Fibroblast of gingiva (primary cell): Measurements from ENCODE around the gene GLCCI1.
"Not testable (repeated sequence)": the region's sequence is repeated elsewhere in the genome, so short reads cannot be mapped to it uniquely, and the experiment has no call there.

Experiments
- DNase-seq: peaks from one replicate; pipeline ENCODE4 v3.0.0-alpha.2; 2011; ENCODE audit warnings: low read depth

The GLCCI1 gene

DNA sequence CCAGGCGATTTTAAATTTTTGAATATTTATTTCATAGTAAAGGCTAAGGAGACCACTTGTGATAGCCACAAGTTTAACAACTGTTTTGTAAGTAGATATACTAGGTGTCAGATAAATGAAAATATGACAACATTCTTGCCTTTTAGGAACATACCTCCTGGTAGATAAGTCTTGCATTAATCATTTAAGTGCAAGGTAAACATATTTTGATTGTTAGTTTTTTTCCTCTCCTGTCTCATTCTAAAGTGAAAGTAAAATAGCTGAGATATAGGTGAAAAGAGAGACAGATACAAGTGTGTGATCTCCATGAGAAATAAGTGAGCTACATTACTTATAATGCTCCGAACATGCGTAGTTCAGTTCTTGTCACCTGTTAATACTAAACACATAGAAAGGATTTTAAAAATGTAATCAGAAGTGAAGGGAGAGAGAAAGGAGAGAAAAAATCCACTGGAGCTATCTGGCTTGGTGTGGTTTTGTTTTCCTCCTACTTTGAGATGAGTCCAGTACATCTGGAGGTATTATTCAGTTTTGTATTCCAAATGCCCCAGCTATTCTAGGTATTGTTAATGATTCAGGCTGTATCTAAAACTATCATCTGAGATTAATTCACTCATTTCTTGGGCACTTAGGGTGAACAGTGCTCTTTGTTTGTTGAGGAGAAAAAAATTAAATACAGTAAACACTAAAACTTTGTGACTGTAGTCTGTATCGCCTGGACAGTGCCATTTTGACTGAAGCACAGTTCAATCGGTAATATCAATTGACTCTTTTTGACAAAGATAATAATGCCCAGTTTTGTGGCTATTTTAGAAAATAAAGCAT, 21.2 kb downstream of the GLCCI1 start:
- DNase-seq, result no peak

DNA sequence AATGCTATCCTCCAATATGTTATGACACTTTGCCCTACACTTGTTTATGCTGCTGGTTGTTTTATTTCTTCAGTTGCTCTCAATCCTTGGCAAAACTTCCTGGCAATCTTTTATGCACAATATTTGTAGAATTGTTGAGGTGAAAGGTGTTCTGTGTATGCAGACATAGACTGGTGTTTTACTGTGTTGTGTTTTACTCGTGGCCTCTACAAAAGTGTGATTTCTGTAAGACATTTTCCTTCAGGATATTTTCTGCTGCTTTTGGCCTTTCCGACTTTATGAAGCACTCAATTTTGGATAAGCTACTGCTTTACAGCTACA, 21.8 kb downstream of the GLCCI1 start:
- DNase-seq, result no peak

DNA sequence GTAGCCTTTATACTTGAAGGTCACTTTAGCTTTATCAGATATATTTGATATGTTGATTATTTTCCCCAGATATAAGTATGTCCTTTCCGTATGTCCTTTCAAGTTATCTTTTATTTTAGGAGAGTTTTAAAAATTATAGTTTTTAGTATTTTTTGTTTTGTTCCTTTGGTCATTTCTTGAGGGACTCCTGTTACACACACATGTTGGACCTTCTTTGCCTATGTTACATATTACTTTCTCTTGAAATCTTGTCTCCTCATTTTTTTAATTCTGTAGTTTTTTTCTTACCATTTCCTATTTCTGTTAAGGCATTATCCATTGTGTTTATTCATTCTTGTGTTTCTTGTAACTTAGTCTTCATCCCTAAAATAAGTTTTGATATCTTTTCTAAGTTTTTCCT, 23.9 kb downstream of the GLCCI1 start:
- peak; percentile 7 for DNase-seq

DNA sequence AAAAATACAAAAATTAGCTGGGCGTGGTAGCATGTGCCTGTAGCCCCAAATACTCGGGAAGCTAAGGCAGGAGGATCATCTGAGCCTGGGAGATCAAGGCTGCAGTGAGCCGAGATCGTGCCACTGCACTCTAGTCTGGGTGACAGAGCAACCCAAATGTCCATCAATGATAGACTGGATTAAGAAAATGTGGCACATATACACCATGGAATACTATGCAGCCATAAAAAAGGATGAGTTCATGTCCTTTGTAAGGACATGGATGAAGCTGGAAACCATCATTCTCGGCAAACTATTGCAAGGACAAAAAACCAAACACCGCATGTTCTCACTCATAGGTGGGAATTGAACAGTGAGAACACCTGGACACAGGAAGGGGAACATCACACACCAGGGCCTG, 26.8 kb downstream of the GLCCI1 start:
- not testable (repeated sequence) for DNase-seq

DNA sequence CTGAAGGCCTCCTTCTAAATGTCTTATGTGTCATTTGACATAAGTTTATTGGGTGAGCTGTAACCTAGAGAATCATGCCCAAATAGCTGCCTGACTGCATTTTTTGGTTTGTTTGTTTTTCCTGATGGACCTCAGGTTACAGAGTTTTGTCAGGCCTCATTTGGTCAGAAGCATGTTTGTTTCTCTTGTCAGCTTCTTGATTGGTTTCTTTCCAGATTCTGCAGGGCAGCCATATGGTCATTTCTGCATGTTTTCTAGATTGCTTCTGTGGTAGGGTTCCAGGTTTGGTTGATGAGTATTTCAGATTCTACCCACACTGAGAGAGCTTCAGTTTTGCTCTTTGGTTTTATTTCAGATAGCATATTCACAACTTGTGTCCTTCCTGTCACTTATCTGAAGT, 28.0 kb downstream of the GLCCI1 start:
- peak; percentile 67 for DNase-seq

DNA sequence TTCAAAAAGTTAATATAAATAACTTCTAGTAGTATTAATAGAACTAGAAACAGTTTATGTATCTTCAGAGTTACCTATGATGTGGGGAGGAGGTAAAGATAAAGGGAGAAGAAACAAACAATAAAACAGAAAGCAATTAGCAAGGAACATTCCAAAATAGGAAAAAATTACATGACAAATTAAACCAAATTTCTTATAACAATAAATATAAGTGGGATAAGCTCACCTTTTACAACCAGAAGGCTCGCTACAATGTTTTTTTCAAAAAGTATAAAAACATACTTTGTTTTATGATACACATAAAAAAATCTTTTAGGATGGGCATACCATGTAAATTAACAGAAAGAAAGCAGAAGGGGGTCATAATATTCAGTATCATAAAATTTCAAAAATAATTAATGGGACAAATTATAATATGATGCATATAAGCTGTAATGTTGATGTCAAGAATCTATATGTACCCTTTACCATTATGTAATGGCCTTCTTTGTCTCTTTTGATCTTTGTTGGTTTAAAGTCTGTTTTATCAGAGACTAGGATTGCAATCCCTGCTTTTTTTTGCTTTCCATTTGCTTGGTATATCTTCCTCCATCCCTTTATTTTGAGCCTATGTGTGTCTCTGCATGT, 31.8 kb downstream of the GLCCI1 start:
- no peak for DNase-seq

DNA sequence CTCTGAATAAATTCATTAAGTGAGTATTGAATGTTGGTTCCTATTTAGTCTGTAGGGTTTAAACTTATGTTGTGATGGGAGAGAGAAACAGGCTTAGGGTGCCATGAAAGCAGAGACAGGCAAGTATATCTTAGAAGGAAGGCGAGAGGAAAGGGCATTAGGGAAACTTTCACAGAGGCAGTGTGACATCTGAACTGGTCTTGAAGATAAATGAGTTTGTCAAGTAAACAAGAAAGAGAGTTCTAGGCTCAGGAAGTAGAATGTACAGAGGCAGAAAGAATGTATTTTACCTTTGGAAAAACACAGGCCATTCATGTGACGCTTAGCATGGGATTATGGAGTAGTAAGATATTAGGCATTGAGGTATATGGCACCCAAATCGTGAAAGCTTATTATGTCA, 34.5 kb downstream of the GLCCI1 start:
- no peak for DNase-seq

DNA sequence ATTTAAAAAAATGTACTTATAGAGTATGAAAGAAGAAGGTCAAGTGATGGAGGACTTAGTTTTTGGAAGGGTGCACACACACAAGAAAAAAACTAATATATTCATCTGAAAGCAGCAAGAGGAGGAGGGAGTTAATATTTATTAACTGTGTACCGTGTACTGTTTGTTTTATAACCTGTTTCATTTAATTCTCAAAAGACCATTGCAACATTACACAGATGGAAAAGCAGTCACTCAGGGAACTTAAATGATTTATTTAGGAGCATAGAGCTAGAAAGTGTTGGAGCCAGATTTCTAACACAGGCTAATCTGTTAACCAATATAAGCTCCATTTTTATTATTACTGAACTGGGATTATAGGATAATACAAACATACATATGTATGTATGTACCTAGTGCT, 36.7 kb downstream of the GLCCI1 start:
- DNase-seq, result no peak

DNA sequence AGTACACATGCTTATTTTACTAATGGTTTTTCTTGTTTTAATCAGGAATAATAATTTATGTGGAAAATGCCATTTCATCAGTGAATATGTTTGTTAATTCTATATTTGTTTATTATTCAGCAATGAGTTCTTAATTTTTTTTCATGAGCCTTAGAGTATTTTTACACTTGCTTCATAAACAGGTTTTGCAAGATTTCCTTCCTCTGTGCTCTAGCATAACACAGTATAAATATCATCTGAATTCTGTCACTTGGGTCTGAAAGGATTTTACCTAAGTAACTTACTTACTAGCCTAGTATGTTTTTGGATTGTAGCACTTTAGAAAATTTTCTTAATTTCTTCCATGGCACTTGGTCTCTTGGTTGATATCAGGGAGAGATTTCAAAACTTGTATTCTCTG, 45.8 kb downstream of the GLCCI1 start:
- DNase-seq, result no peak

DNA sequence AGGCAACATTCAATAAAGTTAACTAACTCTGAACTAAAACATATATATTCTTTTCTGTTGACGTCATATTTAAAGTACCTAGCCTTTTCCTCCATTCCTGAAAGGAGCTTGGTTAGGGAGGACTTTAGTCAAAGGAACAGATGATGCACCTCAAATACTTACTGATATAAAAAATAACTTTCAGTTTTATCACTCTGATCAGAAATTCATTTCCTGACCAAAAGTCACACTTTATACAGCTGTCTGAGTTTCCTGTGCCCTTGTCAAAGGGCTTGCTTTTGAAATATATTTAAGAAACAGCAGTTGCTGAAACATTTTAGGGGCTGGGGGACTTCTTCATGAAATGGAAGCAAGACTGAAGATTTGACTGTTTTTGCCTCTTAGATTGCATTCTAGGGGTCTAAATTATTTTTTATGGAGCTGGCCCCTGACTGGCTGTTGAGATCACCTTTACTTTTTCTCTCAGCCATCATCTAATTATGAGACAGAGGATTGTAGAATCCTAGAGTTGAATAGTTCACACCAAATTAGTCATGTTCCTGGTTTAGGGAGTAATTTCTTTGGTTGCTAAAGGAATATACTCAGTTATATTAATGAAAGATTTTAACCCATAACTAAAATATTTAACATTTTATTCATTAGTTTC, 46.6 kb downstream of the GLCCI1 start:
- no peak for DNase-seq

DNA sequence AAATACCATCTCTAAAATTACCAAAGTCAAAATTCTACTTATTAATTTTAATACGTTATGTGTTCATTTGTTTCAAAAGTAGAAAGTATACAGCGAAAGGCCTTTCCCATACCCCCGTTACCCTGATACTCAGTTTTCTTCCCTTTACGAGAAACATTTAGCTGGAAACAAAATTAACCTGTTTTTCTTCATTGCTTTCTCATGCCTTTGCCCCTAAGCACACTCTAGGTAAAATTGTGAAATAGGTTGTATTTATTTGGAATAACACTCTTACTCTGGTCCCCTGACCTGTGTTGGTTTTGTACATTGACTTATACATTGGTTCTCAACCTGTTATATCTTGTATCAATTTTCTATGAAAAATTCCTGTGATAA, 47.1 kb downstream of the GLCCI1 start:
- DNase-seq, result no peak

DNA sequence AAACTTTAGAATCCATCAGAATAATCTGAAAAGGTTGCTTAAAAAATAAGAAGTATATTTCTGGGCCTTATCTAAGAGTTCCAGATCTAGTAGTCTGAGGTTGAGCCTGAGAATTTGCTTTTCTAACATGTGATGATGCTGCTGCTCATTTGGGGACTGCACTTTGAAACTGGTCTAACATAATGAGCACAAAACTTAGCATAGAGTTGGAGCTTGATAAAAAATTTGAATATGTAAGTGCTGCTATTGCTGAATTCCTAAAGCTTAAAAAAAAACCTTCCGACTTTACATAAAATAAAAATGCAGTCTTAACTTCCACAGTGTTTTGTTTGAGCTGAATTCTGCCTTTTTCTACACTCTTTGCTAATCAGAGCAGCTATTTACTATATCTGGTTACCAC, 48.8 kb downstream of the GLCCI1 start:
- DNase-seq, result no peak

DNA sequence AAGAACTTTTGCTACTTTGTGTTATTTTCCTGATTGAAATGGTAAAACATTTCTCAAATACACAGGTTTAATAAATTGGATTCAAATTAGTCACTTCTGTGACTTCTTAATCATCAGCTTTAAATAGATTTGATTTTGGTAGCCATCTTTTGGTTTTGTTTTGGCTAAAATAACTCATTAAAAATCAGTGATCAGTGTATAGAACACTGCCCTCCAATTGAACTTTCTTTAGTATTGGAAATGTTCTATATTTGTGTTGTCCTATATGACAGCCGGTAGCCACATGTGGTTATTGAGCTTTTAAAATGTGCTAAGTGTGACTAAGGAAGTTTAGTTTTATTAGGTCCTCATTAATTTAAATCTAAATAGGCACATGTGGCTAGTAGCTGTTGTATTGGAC, 50.4 kb downstream of the GLCCI1 start:
- no peak for DNase-seq

DNA sequence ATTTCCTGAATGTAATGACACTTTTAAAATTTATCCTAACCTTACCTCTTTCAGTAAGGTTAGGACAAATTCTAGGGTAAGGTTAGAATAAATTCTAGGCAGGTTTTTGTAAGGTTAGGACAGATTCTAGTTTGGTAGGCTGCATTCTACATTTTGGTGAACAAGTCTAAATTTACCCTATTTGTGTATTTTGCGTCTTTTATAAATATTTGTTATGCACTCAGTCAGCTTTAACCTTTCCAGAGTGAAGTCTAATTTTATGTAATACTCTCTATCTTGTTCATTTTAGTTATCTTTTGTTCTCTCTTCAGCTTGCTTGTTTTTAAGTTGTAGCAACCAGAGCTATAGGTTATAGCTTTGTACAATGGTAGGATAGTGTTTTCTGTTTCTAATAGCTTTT, 54.0 kb downstream of the GLCCI1 start:
- no peak for DNase-seq

DNA sequence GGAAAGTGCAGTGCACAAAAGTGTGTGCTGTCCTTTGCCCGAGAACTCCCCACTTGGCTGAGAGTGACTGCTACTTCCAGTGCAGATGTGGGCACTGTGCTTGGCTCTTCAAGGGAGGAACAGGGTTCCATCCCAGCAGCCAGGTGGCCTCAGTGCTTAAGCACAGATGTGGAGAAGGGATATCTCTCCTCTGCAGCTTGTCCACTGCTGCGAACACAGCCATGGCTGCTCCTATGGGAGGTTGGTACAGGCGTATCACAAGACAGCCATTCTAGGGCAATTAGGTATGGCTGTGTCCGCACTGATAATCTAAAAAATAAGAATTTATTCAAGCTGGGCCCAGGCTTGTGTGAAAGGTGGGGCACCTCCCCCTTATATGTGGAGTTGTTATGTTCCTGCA, 66.6 kb downstream of the GLCCI1 start:
- DNase-seq, result no peak

DNA sequence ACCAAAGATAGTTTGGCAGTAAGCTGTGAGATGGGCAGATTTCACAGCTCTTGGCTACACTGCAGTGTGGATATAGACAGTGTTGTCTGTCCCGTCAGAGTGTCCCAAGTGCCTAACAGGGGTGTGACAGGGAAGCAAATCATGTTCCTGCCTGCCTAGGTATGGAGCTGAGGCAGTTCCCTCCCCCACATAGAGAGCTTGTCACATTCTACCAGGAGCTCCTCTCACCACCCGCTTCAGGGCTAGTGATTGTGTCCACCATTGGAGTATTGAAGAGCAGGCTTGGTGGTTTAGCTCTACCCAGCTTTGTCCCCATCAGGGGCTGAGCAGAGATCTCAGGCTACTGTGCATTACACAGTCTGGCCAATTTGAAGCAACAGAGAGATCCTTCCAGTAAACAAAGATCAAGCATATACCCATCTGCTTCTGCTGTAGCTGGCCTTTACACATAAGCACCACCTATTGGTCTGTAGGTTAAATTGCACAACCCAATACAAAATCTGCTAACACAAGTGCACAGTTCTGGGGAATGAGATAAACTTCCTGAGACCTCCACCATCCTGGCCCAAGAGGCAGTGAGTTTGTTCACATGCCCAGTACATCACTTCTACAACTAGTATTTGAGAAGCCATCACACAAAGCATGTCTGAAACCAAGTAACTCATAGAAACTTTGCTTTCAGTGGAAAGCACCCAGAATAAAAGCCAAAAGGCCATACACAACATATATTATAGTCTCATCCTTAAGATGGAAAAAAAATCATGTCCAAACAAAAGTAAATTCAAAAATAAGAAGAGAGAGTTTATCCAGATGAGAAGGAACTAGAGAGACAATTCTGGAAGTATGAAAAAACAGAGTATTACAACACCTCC, 67.3 kb downstream of the GLCCI1 start:
- DNase-seq, result peak; percentile 47

DNA sequence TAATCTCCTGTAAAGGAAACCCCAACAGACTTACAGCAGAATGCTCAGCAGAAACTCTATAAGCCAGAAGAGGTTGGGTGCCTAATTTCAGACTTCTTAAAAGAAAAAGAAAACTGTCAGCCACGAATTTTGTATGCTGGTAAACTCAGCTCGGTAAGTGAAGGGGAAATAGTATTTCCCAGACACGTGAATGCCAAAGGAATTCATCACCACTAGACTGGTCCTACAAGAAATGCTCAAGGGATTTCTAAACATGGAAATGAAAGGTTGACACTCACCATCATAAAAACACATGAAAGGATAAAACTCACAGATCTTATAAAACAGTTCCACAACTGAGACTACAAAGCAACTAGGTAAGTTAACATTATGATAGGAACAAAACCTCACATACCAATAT, 68.6 kb downstream of the GLCCI1 start:
- no peak for DNase-seq

DNA sequence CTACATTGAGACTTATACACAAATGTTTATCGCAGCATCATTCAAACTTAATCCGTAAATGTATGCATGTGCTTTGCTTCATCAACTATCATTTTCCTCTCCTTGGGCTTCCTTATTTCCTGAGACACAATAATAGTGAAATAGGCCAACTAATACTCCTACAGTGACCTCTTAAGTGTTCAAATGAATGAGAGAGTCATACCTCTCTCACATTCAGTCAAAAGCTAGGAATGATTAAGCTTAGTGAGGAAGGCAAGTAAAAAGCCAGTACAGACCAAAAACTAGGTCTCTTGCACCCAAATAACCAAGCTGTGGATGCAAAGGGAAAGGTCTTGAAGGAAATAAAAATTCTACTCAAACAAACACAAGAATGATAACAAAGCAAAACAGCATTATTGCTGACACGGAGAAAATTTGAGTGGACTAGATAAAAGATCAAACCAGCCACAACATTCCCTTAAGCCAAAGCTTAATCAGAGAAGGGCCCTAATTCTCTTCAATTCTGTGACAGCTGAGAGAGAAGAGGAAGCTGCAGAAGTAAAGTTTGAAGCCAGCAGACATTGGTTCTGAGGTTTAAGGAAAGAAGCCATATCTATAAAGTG, 72.3 kb downstream of the GLCCI1 start:
- DNase-seq, result no peak

DNA sequence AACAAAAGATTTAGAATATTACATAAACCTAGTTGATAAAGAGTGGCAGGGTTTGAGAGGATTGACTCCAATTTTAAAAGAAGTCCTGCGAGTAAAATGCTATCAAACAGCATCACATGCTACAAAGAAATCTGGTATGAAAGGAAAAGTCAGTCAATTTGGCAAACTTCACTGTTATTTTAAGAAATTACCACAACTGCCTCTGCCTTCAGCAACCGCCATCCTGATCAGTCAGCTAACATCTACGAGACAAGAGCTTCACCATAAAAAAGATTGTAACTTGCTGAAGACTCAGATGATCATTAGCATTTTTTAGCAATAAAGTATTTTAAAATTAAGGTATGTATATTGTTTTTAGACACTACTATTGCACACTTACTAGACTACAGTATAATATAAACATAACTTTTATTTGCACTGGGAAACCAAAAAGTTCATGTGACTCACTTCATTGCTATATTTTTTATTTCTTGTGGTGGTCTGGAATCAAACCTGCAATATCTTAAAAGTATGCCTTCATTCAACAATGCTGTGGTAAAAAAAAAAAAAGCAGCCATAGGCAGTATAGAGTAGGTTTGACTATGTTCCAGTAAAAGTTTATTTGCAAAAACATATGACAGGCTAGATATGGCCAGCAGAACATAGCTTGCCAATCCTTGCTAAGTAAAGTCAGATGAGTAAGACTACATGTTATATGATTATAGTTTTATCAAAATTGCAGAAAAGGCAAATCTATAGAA, 74.4 kb downstream of the GLCCI1 start:
- DNase-seq, result peak; percentile 6

DNA sequence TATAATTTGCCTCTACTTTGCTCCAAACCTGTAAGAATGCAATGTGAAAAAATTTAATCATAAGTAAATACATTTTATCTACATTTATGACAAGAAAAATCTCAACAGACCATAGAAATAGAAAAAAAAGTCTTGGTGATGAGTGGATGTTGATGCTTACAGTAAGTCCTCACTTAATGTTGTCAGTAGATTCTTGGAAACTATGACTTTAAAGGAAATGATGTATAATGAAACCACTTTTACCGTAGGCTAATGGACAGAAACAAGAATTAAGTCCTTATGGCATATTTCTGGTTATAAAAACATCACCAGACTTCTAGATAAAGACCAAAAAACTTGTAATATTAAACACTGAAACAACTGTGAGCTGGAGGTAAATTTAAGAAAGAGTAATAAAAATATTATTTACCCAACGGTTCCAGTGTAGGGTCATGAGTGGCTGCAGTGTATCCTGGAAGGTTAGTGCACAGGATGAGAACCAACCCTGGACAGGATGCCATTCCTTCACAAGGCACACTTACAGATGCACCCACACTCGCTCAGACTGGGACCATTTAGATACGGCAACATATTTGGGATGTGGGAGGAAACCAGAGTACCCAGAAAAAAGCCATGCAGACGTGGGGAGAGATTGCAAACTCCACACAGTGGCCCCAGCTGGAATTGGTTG, 76.3 kb downstream of the GLCCI1 start:
- DNase-seq, result no peak

DNA sequence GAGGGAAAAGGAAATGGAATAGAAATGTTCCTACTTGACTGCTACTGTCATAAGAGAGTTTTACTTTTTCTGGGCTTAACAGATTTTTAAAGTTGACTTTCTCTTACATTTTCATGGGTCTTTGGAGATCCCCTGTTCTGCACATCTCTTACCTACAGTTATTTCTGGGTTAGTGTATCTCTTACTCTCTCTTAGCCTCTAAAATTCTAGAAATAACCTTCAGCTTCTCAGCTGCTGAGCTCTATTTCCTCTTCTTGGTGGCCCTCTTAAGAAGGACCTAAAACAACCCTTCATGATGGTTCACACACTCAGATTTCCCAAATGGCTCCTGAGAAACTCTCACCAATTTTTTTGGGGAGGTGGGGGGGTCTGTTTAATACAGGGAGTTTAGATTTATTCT, 79.5 kb downstream of the GLCCI1 start:
- DNase-seq, result not testable (repeated sequence)
